ENCODE measurements around the gene CHST2. TPM values are rescaled to one million over a fixed set of nuclear protein-coding genes. Genes with fewer than 3 reads are reported as not detected.

Gene CHST2
- total RNA-seq, 4 donors from 2014 or later = 2.8 to 20.6 (median 7.9) TPM

- TF ChIP-seq POLR2A (IDR thresholded peaks at IDR 0.05) (no peak), CTCF (IDR thresholded peaks at IDR 0.05) (no peak)
- no peak overlapping the region for H3K4me3 ChIP-seq
- no peak for DNase-seq
- no peaks in the 10 kb centered on the region for H3K9me3 ChIP-seq
- H3K27me3 ChIP-seq = no peaks in the 10 kb centered on the region
- H3K27ac ChIP-seq = no peak overlapping the region
- H3K4me1 ChIP-seq = no peaks in the 10 kb centered on the region
- H3K36me3 ChIP-seq = no peaks in the 10 kb centered on the region
Measured at GRCh38 chr3:143078883-143079282, 40.7 kb upstream of the CHST2 start.

- TF ChIP-seq POLR2A (IDR thresholded peaks at IDR 0.05) (no peak), CTCF (IDR thresholded peaks at IDR 0.05) (no peak)
- Histone ChIP-seq H3K9me3 (no peaks in the 10 kb centered on the region), H3K27ac (no peak overlapping the region), H3K4me3 (no peak overlapping the region), H3K36me3 (no peaks in the 10 kb centered on the region), H3K4me1 (no peaks in the 10 kb centered on the region), H3K27me3 (no peaks in the 10 kb centered on the region)
- DNase-seq = no peak
Measured at GRCh38 chr3:143080196-143080595, 39.4 kb upstream of the CHST2 start.

GRCh38 chr3:143081365-143081764 is 38.2 kb upstream of the CHST2 start:
- no peaks in the 10 kb centered on the region for H3K9me3 ChIP-seq
- no peaks in the 10 kb centered on the region for H3K36me3 ChIP-seq
- H3K4me1 ChIP-seq = no peaks in the 10 kb centered on the region
- DNase-seq = no peak
- H3K27ac ChIP-seq = no peak overlapping the region
- no peaks in the 10 kb centered on the region for H3K27me3 ChIP-seq
- TF ChIP-seq CTCF (IDR thresholded peaks at IDR 0.05) (no peak), POLR2A (IDR thresholded peaks at IDR 0.05) (no peak)
- no peak overlapping the region for H3K4me3 ChIP-seq

- Histone ChIP-seq H3K9me3 (no peaks in the 10 kb centered on the region), H3K4me3 (no peak overlapping the region), H3K27me3 (no peaks in the 10 kb centered on the region), H3K4me1 (no peaks in the 10 kb centered on the region), H3K27ac (peak overlapping the region in 2 of 4 donors; percentile 1 to 52), H3K36me3 (no peaks in the 10 kb centered on the region)
- TF ChIP-seq CTCF (IDR thresholded peaks at IDR 0.05) (no peak), POLR2A (IDR thresholded peaks at IDR 0.05) (no peak)
- peak in 1 of 3 donors; percentile 39 for DNase-seq
Measured at GRCh38 chr3:143081844-143082778, 37.5 kb upstream of the CHST2 start.

GRCh38 chr3:143083781-143084180 is 35.8 kb upstream of the CHST2 start:
- TF ChIP-seq CTCF (IDR thresholded peaks at IDR 0.05) (no peak), POLR2A (IDR thresholded peaks at IDR 0.05) (no peak)
- DNase-seq = no peak
- no peak overlapping the region for H3K27ac ChIP-seq
- H3K4me3 ChIP-seq = no peak overlapping the region
- no peaks in the 10 kb centered on the region for H3K4me1 ChIP-seq
- no peaks in the 10 kb centered on the region for H3K27me3 ChIP-seq
- no peaks in the 10 kb centered on the region for H3K9me3 ChIP-seq
- no peaks in the 10 kb centered on the region for H3K36me3 ChIP-seq
